Measurements from ENCODE around the gene SRPK2.
"Not testable (repeated sequence)": the region's sequence is repeated elsewhere in the genome, so short reads cannot be mapped to it uniquely, and the experiment has no call there.

Gene SRPK2

GRCh38 chr7:105369944-105370343 is 18.8 kb downstream of the SRPK2 start:
- DNase-seq, result no peak

GRCh38 chr7:105367458-105367857 is 21.3 kb downstream of the SRPK2 start:
- DNase-seq, result no peak

- no peak for DNase-seq
Observed at GRCh38 chr7:105365541-105366534, 22.9 kb downstream of the SRPK2 start.

DNA sequence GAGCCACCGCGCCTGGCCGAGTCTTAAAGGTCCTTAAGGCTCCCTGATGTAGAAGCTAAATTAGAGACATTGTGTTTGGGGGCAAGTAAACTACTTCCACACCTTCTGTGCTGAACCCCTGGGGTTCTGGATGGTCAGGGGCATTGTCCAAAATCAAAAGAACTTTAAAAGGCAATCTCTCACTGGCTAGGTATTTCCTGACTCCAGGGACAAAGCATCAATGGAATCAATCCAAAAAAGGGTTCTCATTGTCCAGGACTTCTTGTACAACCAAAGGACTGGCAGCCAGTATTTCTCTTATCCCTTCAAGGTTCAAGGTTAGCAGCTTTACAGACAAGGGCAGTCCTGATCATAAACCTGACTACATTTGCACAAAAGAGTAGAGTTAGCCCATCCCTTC is 24.0 kb downstream of the SRPK2 start:
- DNase-seq, result no peak

DNA sequence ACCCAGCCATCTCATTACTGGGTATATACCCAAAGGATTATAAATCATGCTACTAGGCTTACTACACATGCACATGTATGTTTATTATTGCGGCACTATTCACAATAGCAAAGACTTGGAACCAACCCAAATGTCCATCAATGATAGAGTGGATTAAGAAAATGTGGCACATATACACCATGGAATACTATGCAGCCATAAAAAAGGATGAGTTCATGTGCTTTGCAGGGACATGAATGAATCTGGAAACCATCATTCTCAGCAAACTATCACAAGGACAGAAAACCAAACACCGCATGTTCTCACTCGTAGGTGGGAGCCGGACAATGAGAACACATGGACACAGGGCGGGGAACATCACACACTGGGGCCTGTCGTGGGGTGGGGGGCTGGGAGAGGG is 25.1 kb downstream of the SRPK2 start:
- not testable (repeated sequence) for DNase-seq

- not testable (repeated sequence) for DNase-seq
Observed at GRCh38 chr7:105362685-105363084, 26.0 kb downstream of the SRPK2 start.

GRCh38 chr7:105361995-105362394 is 26.7 kb downstream of the SRPK2 start:
- DNase-seq, result not testable (repeated sequence)

GRCh38 chr7:105360149-105360548 is 28.6 kb downstream of the SRPK2 start:
- not testable (repeated sequence) for DNase-seq

DNA sequence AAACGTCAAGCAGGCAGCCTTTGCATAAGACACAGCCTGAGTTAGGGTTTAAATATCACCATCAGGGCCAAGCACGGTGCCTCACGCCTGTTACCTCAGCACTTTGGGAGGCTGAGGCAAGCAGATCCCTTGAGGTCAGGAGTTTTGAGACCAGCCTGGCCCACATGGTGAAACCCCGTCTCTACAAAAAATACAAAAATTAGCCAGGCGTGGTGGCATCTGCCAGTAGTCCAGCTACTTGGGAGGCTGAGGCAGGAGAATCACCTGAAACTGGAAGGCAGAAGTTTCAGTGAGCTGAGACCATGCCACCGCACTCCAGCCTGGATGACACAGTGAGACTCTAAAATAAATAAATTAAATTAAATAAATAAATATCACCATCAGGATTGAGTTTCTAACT is 33.0 kb downstream of the SRPK2 start:
- DNase-seq, result no peak

- no peak for DNase-seq
Observed at GRCh38 chr7:105354383-105354782, 34.3 kb downstream of the SRPK2 start.

- no peak for DNase-seq
Observed at GRCh38 chr7:105353752-105354328, 34.9 kb downstream of the SRPK2 start.

- DNase-seq, result no peak
Observed at GRCh38 chr7:105352901-105353668, 35.6 kb downstream of the SRPK2 start.

DNA sequence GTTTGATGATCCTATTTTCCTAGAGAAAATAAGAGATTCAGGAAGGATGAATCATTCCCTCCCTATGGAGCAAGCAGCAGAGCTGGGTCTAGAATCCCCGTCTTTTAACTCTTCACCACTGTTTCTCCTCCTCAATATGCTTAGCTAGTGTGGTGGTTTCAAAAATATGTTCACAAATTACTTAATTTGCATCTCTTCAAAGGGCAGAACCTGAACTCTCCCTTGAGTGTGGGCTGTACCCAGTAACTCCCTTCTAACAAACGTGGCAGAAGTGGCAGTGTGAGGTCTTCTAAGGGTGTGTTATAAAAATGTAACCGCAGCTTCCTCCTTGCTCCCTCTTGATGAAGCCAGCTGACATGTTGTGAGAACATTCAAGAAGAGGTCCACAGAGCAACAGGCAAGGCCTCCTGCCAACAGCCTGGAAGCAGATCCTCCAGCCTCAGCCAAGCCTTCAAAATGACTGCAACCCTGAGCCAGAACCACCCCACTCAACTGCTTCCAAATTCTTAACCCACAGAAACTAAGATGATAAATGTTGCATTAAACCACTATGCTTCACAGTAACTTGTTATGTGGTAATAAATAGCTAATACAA is 36.6 kb downstream of the SRPK2 start:
- DNase-seq, result no peak

DNA sequence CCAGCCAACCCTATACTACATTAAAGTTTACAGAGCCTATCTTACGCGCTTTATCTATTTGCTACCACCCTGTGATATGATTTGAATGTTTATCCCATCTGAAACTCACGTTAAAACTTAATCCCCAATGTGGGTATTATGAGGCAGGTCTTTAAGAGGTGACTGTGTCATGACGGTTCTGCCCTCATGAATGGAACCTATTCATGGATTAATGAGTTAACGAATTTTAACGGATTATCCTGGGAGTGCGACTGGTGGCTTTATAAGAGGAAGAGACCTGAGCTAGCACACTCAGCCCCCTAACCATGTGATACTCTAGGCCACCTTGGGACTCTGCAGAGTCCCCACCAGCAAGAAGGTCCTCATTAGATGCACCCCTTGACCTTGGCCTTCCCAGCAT is 37.8 kb downstream of the SRPK2 start:
- no peak for DNase-seq

DNA sequence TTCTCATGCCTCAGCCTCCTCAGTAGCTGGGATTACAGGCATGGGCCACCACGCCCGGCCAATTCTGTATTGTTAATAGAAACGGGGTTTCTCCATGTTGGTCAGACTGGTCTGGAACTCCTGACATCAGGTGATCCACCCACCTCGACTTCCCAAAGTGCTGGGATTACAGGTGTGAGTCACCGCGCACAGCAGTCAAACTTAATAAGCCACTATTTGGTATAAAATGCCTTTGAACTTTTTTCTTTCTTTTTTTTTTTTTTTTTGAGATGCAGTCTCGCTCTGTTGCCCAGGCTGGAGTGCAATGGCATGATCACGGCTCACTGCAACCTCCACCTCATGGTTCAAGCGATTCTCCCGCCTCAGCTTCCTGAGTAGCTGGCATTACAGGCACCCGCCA is 40.5 kb downstream of the SRPK2 start:
- not testable (repeated sequence) for DNase-seq

GRCh38 chr7:105346593-105347322 is 42.0 kb downstream of the SRPK2 start:
- DNase-seq, result no peak

- no peak for DNase-seq
Observed at GRCh38 chr7:105346138-105346537, 42.6 kb downstream of the SRPK2 start.

GRCh38 chr7:105345725-105346124 is 43.0 kb downstream of the SRPK2 start:
- no peak for DNase-seq

GRCh38 chr7:105345003-105345402 is 43.7 kb downstream of the SRPK2 start:
- DNase-seq, result no peak

GRCh38 chr7:105339404-105340323 is 49.1 kb downstream of the SRPK2 start:
- DNase-seq, result no peak

- DNase-seq, result no peak
Observed at GRCh38 chr7:105337529-105337928, 51.2 kb downstream of the SRPK2 start.

Data from GOT3 (cell line).